ENCODE data around the gene KXD1.
"Not testable (repeated sequence)": the region's sequence is repeated elsewhere in the genome, so short reads cannot be mapped to it uniquely, and the experiment has no call there.

The KXD1 gene

DNA sequence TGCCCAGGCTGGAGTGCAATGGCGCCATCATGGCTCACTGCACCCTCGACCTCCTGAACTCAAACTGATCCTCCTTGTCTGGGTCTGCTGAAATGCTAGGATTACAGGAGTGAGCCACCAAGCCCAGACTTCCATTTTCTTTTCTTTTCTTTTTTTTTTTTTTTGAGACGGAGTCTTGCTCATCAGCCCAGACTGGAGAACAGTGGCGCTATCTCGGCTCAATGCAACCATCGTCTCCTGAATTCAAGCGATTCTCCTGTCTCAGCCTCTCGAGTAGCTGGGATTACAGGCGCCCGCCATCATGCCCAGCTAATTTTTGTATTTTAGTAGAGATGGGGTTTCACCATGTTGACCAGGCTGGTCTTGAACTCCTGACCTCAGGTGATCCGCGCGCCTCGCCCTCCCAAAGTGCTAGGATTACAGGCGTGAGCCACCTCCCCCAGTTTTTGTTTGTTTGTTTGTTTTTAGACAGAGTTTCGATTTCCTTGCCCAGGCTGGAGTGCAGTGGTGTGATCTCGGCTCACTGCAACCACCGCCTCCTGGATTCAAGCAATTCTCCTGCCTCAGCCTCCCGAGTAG, 34.7 kb upstream of the KXD1 start:
- not testable (repeated sequence) for DNase-seq (ENCODE audit: insufficient read length, low spot score); FAIRE-seq
- TF ChIP-seq, protein P1, sequence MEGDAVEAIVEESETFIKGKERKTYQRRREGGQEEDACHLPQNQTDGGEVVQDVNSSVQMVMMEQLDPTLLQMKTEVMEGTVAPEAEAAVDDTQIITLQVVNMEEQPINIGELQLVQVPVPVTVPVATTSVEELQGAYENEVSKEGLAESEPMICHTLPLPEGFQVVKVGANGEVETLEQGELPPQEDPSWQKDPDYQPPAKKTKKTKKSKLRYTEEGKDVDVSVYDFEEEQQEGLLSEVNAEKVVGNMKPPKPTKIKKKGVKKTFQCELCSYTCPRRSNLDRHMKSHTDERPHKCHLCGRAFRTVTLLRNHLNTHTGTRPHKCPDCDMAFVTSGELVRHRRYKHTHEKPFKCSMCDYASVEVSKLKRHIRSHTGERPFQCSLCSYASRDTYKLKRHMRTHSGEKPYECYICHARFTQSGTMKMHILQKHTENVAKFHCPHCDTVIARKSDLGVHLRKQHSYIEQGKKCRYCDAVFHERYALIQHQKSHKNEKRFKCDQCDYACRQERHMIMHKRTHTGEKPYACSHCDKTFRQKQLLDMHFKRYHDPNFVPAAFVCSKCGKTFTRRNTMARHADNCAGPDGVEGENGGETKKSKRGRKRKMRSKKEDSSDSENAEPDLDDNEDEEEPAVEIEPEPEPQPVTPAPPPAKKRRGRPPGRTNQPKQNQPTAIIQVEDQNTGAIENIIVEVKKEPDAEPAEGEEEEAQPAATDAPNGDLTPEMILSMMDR (IDR thresholded peaks at IDR 0.05; ENCODE audit: insufficient read depth, missing control alignments) = peak; percentile 1

DNA sequence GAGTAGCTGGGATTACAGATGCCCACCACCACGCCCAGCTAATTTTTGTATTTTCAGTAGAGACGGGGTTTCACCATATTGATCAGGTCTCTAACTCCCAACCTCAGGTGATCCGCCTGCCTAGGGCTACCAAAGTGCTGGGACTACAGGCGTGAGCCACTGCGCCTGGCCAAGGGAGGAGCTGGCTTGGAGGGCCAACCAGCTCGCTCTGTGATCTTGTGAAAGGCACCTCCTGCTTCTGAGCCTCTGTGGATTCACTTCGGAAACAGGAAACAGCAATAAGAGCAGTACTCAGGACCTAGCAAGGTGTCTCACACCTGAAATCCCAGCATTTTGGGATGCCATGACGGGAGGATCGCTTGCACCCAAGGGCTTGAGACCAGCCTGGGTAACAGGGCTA, 33.8 kb upstream of the KXD1 start:
- no peak for FAIRE-seq
- TF ChIP-seq, protein P1 (IDR thresholded peaks at IDR 0.05; ENCODE audit: insufficient read depth, missing control alignments) = no peak
- DNase-seq (ENCODE audit: insufficient read length, low spot score) = no peak

DNA sequence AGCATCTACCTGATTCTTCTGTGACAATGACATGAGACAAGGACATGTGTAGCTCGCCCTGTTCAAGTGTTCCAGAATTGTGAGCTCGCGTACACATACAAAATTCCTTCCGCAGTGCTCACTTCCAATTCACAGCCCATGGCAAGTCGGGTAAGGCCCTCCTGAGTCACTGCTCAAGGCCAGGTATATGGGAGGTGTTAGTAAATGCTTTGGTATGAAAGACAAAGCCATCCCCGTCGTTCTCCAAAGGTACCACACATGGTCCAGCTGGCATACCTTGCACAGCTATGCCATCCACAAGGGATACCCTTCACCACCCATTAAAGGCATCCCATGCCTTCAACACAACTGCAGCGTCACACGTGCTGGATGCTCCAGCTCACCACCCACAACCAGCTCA, 31.4 kb upstream of the KXD1 start:
- TF ChIP-seq, protein P1 (IDR thresholded peaks at IDR 0.05; ENCODE audit: insufficient read depth, missing control alignments) = no peak
- DNase-seq (ENCODE audit: insufficient read length, low spot score) (no peak), FAIRE-seq (no peak)

DNA sequence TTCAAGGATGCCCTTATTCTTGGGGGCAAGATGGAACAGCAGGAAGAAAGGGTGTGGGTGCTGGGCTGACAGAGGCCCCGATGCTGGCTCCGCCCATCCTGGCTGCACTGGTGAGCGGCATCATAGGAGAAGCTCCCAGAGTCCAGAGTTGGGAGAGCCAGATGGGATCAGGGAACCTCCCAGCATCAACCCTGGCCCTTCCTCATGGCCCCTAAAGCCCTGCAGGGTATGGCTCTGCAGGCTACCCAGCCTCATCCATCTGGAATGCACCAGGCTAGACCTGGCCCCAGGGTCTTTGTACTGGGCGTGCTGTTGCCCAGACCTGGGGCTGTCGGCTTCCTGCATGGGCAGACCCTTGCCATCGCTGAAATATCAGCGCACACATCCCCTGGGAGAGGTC, 27.9 kb upstream of the KXD1 start:
- FAIRE-seq (no peak), DNase-seq (ENCODE audit: insufficient read length, low spot score) (peak; percentile 13)
- TF ChIP-seq, protein P1 (IDR thresholded peaks at IDR 0.05; ENCODE audit: insufficient read depth, missing control alignments) = no peak

DNA sequence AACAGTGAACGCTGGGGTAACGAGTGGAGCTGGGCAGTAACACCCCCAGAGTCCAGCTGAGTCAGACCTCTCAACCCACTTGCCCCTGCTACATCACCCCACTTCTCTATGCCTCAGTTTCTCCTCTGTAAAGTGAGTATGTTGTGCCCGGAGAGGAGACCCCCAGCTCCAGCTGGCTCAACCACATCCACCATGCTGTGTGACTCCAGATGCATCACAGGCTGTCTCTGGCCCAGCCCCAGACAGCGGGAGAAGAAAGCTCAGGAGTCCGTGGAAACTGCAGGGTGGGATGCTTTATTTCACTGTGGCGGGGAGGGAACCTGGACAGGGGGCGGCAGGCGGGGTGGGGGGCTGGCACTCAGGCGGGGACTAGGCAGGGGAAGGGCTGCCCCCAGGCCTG, 26.2 kb upstream of the KXD1 start:
- FAIRE-seq (no peak), DNase-seq (ENCODE audit: insufficient read length, low spot score) (peak; percentile 2)
- TF ChIP-seq, protein P1 (IDR thresholded peaks at IDR 0.05; ENCODE audit: insufficient read depth, missing control alignments) = no peak

DNA sequence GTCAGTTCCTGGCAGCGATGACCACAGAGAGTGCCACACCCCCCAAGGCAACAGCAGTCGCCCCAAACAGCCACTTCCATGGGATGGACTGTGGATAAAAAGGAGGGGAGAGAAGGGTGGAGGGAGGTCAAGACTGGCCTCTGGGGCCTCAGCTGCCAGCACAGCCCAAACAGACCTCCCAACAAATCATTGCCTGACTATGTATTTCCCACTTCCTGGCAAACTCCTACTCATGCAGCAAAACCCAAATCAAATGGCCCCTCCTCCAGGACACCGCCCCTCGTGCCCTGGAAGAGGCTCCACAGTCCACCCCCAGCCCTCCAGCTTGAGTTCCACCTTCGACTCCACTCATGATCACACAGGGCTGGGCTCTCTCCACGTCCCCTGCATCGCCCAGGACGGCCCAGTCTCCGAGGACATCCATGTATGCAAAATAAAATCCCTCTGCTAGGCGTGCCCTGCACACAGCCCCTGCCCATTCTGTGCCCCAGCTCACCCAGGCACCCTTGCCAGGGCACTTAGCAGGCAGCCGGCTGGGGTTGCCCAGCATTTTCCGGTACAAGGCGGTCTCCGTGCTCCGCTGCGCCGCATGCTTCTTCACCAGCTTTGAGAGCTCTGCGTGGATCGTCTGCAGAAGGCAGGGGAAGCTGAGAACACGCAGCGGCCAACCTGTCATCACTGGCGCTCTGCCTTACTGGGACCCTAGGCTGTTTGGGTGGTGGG, 25.3 kb upstream of the KXD1 start:
- DNase-seq (ENCODE audit: insufficient read length, low spot score) = peak; percentile 7
- TF ChIP-seq, protein P1 (IDR thresholded peaks at IDR 0.05; ENCODE audit: insufficient read depth, missing control alignments) = no peak
- no peak for FAIRE-seq

DNA sequence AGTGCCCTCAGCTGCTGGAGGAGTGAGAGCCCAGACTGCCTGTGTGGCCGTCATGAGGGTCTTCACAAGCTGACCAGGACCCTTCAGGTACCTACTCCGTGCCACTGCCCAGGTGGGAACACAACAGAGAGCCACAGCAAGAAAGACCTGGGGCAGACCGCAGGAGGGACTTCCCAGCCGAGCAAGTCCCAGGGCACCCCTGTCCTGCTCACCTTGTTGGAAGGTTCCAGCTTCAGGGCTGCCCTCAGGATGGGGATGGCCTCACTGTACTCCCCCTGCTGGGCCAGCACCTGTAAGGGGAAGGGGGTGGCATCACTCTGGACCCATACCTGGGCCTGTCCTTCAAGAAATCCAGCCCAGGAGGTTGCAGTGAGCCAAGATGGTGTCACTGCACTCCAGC, 24.6 kb upstream of the KXD1 start:
- TF ChIP-seq, protein P1 (IDR thresholded peaks at IDR 0.05; ENCODE audit: insufficient read depth, missing control alignments) = no peak
- DNase-seq (ENCODE audit: insufficient read length, low spot score) (no peak), FAIRE-seq (no peak)

All from D721Med (cell line).